NCI-H2029 treated with DMSO at 0.1 percent for 48 hours (cell line): ENCODE results near the gene CEP170B.
"Not testable (repeated sequence)": the region's sequence is repeated elsewhere in the genome, so short reads cannot be mapped to it uniquely, and the experiment has no call there.

Source experiments
- DNase-seq: peaks from one replicate; lab custom pipeline; 2025; lab: John Stamatoyannopoulos, UW

Gene CEP170B

GRCh38 chr14:104931771-104932675 is 67.0 kb downstream of the CEP170B start:
- DNase-seq: no peak

GRCh38 chr14:104932676-104933631 is 67.9 kb downstream of the CEP170B start:
- no peak for DNase-seq

GRCh38 chr14:104933746-104934733 is 69.0 kb downstream of the CEP170B start:
- no peak for DNase-seq

GRCh38 chr14:104935026-104935650 is 70.1 kb downstream of the CEP170B start:
- no peak for DNase-seq

- DNase-seq: no peak
Observed at GRCh38 chr14:104935955-104936354, 70.9 kb downstream of the CEP170B start.

GRCh38 chr14:104936361-104937155 is 71.5 kb downstream of the CEP170B start:
- no peak for DNase-seq

GRCh38 chr14:104937161-104937560 is 72.1 kb downstream of the CEP170B start:
- no peak for DNase-seq

- DNase-seq: no peak
Observed at GRCh38 chr14:104937694-104938365, 72.8 kb downstream of the CEP170B start.

GRCh38 chr14:104938436-104938835 is 73.4 kb downstream of the CEP170B start:
- DNase-seq: no peak

- DNase-seq: no peak
Observed at GRCh38 chr14:104938960-104939359, 73.9 kb downstream of the CEP170B start.

- DNase-seq: no peak
Observed at GRCh38 chr14:104939666-104940410, 74.8 kb downstream of the CEP170B start.

GRCh38 chr14:104940526-104941150 is 75.6 kb downstream of the CEP170B start:
- DNase-seq: no peak

- DNase-seq: no peak
Observed at GRCh38 chr14:104941508-104942365, 76.7 kb downstream of the CEP170B start.

GRCh38 chr14:104942586-104942985 is 77.5 kb downstream of the CEP170B start:
- no peak for DNase-seq

- not testable (repeated sequence) for DNase-seq
Observed at GRCh38 chr14:104943216-104944015, 78.3 kb downstream of the CEP170B start.

GRCh38 chr14:104944016-104944308 is 78.9 kb downstream of the CEP170B start:
- not testable (repeated sequence) for DNase-seq
